GM12801 (cell line): ENCODE results near the gene CCSER2.

Experiments used
- TF ChIP-seq, protein P1 (sequence below): IDR thresholded peaks from one replicate; pipeline ENCODE4 v1.5.1; 2011; ENCODE audit warnings: control low read depth; ENCODE audit not compliant: insufficient read length; ENCODE audit errors: extremely low read depth

CCSER2 gene

DNA sequence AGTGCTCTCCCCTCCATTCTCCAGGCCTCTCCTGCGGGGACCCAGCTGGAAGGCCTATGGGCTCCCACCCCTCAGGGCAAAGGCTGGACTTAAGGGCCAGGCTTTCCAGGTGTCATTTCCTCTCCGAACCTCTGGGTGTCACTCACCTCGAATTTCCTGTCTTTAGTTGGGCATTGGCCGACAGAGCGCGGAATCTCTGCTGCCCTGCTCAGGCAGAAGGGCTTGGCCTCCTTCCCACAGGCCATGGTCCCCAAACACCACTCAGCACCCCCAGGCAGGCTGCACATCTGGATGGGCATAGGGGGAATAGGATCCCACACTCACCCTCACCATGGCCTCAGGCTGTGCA is 212.9 kb downstream of the CCSER2 start:
- TF ChIP-seq, protein P1, sequence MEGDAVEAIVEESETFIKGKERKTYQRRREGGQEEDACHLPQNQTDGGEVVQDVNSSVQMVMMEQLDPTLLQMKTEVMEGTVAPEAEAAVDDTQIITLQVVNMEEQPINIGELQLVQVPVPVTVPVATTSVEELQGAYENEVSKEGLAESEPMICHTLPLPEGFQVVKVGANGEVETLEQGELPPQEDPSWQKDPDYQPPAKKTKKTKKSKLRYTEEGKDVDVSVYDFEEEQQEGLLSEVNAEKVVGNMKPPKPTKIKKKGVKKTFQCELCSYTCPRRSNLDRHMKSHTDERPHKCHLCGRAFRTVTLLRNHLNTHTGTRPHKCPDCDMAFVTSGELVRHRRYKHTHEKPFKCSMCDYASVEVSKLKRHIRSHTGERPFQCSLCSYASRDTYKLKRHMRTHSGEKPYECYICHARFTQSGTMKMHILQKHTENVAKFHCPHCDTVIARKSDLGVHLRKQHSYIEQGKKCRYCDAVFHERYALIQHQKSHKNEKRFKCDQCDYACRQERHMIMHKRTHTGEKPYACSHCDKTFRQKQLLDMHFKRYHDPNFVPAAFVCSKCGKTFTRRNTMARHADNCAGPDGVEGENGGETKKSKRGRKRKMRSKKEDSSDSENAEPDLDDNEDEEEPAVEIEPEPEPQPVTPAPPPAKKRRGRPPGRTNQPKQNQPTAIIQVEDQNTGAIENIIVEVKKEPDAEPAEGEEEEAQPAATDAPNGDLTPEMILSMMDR: no peak

DNA sequence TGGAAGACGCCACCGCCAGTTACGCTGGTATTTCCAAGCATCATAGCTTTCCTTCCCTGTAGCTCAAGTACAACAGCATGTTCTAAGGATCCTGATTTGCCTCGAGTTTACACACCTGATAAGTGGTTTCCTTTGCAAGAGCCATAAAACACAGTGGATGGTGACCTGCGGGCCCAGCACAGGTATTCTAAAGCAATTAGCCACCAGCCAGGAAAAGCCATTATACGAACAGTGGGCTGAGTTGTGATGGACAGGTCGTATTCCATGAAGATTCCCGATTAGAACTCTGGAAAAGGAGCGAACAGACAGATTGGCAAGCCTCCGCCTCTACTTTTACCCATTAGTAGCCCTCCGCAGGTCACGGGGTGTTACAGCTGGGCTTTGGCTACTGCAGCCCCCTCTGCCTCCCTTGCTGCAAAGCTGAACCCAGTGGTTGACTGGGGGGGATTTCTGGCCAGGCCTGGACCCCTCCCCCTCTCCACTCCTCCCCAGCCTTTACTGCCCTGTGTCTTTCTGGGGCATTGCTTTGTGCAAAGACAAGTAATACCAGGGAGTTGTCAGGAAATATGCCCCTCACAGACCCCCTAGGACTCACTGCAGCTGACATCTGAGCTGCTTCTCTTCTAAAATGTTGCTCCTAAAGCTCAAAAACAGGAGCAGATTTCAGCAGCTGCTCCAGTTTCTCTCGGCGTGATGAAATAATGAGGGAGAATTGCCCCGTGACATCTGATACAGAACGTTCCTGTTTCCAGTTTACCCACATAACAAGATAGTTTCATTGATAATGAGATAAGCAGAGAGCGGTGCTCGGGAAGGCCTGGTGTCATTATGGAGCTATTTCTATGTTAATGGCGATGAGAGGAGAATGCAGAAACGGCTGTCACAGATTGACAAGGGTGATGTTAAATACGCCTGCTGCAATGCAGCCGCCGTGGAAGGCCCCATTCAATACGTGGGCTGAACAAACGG is 214.4 kb downstream of the CCSER2 start:
- TF ChIP-seq, protein P1: no peak

DNA sequence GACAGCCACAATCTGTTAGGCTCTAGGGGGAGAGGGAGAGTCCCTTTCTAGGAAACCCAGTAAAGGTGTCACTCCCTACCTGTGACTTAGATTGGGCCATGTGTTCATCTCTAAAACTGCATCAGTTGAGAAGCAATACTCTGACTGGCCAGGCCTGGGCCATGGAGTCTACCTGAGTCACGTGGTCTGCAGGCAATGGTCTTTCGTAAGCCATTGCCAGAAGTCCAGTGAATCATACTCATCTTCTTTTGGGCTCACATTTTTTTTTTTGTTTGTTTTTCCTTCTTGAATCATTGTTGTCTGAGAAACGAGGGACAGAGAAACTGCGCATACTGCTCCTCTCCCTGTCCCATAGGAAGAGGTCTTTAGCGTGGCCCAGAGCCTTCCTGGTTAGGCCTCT is 215.6 kb downstream of the CCSER2 start:
- TF ChIP-seq, protein P1: no peak

DNA sequence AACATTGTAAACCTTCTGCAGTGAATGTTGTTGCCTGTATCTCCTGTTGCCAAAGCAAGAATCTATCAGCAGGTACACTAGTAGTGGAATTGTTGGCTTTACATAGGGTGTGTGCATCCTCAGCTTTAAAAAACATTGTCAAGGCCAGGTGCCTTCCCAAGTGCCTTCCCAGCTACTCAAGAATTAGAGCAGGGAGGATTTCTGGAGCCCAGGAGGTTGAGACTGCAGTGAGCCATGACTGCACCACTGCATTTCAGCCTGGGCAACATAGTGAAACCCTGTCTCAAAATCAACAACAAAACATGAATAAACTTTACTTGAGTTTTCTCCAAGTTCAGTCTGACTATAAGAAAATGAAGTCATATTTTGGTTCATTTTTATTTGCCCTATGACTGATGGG is 217.3 kb downstream of the CCSER2 start:
- TF ChIP-seq, protein P1: no peak

DNA sequence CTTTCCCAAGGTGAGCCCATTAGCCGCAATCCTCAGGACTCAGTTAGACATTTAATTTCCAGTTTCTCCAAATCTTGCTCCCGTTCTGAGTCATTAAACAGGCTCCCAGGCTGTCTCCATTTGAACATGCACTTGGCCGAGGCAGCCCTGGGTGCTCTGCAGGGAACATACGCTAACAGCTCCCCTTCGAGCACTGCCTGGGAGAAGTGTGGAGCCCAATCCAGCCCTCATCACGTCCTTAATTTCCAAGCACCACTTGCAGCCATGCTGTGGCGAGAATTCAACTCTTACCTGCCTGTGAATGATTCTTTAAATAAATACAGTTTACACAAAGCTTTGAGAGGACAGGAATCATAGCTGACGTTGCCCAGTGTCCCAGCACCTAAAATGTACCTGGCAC is 218.2 kb downstream of the CCSER2 start:
- TF ChIP-seq, protein P1: no peak

DNA sequence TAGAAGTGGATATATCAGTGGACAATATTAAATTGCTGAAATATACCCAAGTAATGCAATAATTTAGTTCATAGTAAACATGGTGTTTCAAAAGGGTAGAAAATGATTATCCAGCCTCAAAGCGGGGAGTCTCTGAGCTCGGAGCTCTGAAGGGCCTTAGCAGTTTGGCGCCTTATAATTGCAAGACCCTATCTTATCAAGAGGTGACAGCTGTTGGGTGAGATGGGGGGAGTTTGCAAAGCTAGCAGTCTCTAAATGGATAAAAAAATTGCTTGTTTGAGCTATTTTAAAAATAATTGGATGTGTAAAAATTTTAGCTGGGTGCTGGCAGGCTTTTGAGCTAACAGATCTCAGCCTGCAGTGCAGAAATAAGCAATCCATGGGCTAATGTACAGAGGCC is 219.2 kb downstream of the CCSER2 start:
- TF ChIP-seq, protein P1: no peak

DNA sequence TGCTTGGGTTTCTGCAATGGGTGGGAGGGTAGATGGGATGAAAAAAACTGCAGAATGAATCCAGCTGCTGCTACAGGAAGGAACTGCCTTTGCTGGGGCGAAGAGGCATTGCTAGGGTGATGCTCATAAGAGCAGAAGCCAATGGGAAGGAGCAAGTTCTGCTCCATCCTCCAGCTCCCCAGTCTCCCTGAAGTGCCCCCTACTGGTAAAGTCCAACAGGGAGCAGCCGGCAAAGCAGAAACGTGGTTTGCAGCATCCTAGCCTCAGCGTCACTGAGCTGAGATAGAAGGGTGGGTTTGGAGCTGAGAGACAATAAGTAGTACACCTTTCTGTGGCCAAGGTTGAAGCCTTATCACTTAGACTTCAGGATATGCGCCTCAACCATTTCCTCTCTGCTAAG is 220.5 kb downstream of the CCSER2 start:
- TF ChIP-seq, protein P1: no peak
